HEK293 (cell line): Measurements from ENCODE around the gene SURF4.

ENCODE experiments used
- CTCF ChIA-PET: fragments of 350-600 bp; formaldehyde crosslinking; extraction: SDS; loops from one replicate; lab custom pipeline; 2021; ENCODE audit warnings: antibody characterized with exemption; lab: Yijun Ruan, JAX
- POLR2A ChIA-PET: fragments of 300-600 bp; formaldehyde crosslinking; extraction: SDS; loops from one replicate; lab custom pipeline; 2020; ENCODE audit warnings: antibody characterized with exemption, inconsistent platforms; lab: Yijun Ruan, JAX
- H3K27ac ChIP-seq: fragments of 200-500 bp; sonication (Bioruptor generic); 2 replicates; pipeline ENCODE4 v1.5.1; 2014; ENCODE audit warnings: low read depth, low read length, control low read depth, inconsistent platforms; ENCODE audit errors: extremely low read depth
- H3K36me3 ChIP-seq, 2 experiments: fragments of 200-500 bp in 1 of 2; sonication (Bioruptor generic) in 1 of 2; 1 replicate in 1 of 2; 2 replicates in 1 of 2; pipeline ENCODE4 v1.5.1; 2014 to 2017; ENCODE audit warnings: inconsistent platforms in 2 of 2, low read length in 2 of 2; ENCODE audit not compliant: control insufficient read depth in 2 of 2, insufficient read depth in 1 of 2
- H3K4me1 ChIP-seq: fragments of 200-500 bp; sonication (Bioruptor generic); 2 replicates; pipeline ENCODE4 v1.5.1; 2014; ENCODE audit warnings: mild to moderate bottlenecking, low read length, inconsistent platforms; ENCODE audit not compliant: control insufficient read depth, insufficient read depth
- H3K4me3 ChIP-seq: 2 replicates; pipeline ENCODE4 v1.5.1; 2011; ENCODE audit warnings: low read depth, mild to moderate bottlenecking, control low read depth, low read length, moderate library complexity
- H3K9me3 ChIP-seq: fragments of 200-500 bp; sonication (Bioruptor generic); 2 replicates; pipeline ENCODE4 v1.5.1; 2014; ENCODE audit warnings: low read depth, low read length, inconsistent platforms; ENCODE audit not compliant: control insufficient read depth, insufficient read depth
- BCL11A ChIP-seq: fragments of 450-650 bp; formaldehyde crosslinking; IDR thresholded peaks from 2 replicates; pipeline ENCODE4 v1.5.1; 2016; ENCODE audit warnings: low read depth, missing biosample characterization, missing genetic modification characterization
- GFI1B ChIP-seq: fragments of 450-650 bp; formaldehyde crosslinking; IDR thresholded peaks from 2 replicates; pipeline ENCODE4 v1.5.1; 2016; ENCODE audit warnings: missing biosample characterization, missing genetic modification characterization
- GLIS1 ChIP-seq: fragments of 450-650 bp; formaldehyde crosslinking; IDR thresholded peaks from 2 replicates; pipeline ENCODE4 v1.5.1; 2016; ENCODE audit warnings: missing biosample characterization, missing genetic modification characterization
- RBAK ChIP-seq: fragments of 450-650 bp; formaldehyde crosslinking; IDR thresholded peaks from 2 replicates; pipeline ENCODE4 v1.5.1; 2016; ENCODE audit warnings: missing biosample characterization, missing genetic modification characterization
- ZBTB20 ChIP-seq: fragments of 450-650 bp; formaldehyde crosslinking; IDR thresholded peaks from 2 replicates; pipeline ENCODE4 v1.5.1; 2016; ENCODE audit warnings: missing biosample characterization, missing genetic modification characterization
- ZBTB21 ChIP-seq: fragments of 450-650 bp; formaldehyde crosslinking; IDR thresholded peaks from 2 replicates; pipeline ENCODE4 v1.5.1; 2017; ENCODE audit warnings: missing biosample characterization, missing genetic modification characterization
- ZBTB6 ChIP-seq: fragments of 450-650 bp; formaldehyde crosslinking; IDR thresholded peaks from 2 replicates; pipeline ENCODE4 v1.5.1; 2017; ENCODE audit warnings: missing biosample characterization, missing genetic modification characterization
- ZFP37 ChIP-seq: fragments of 450-650 bp; formaldehyde crosslinking; IDR thresholded peaks from 2 replicates; pipeline ENCODE4 v1.5.1; 2016; ENCODE audit warnings: missing biosample characterization, missing genetic modification characterization
- ZFP41 ChIP-seq: fragments of 450-650 bp; formaldehyde crosslinking; IDR thresholded peaks from 2 replicates; pipeline ENCODE4 v1.5.1; 2016; ENCODE audit warnings: missing biosample characterization, missing genetic modification characterization, borderline replicate concordance
- ZIC2 ChIP-seq: fragments of 450-650 bp; formaldehyde crosslinking; IDR thresholded peaks from 2 replicates; pipeline ENCODE4 v1.5.1; 2016; ENCODE audit warnings: missing biosample characterization, missing genetic modification characterization
- ZNF157 ChIP-seq: fragments of 450-650 bp; formaldehyde crosslinking; IDR thresholded peaks from 2 replicates; pipeline ENCODE4 v1.5.1; 2016; ENCODE audit warnings: missing biosample characterization, missing genetic modification characterization
- ZNF2 ChIP-seq: fragments of 450-650 bp; formaldehyde crosslinking; IDR thresholded peaks from 2 replicates; pipeline ENCODE4 v1.5.1; 2016; ENCODE audit warnings: missing biosample characterization, missing genetic modification characterization
- ZNF211 ChIP-seq: fragments of 450-650 bp; formaldehyde crosslinking; IDR thresholded peaks from 2 replicates; pipeline ENCODE4 v1.5.1; 2016; ENCODE audit warnings: low read depth, missing biosample characterization, missing genetic modification characterization
- ZNF221 ChIP-seq: fragments of 450-650 bp; formaldehyde crosslinking; IDR thresholded peaks from 2 replicates; pipeline ENCODE4 v1.5.1; 2017; ENCODE audit warnings: missing biosample characterization, missing genetic modification characterization, borderline replicate concordance
- ZNF302 ChIP-seq: fragments of 450-650 bp; formaldehyde crosslinking; IDR thresholded peaks from 2 replicates; pipeline ENCODE4 v1.5.1; 2016; ENCODE audit warnings: missing biosample characterization, missing genetic modification characterization, low read depth
- ZNF335 ChIP-seq: fragments of 450-650 bp; formaldehyde crosslinking; conservative IDR thresholded peaks from 2 replicates; pipeline ENCODE4 v1.5.1; 2016; ENCODE audit warnings: missing biosample characterization, missing genetic modification characterization
- ZNF426 ChIP-seq: fragments of 450-650 bp; formaldehyde crosslinking; IDR thresholded peaks from 2 replicates; pipeline ENCODE4 v1.5.1; 2017; ENCODE audit warnings: missing biosample characterization, missing genetic modification characterization, mild to moderate bottlenecking, inconsistent platforms, moderate library complexity
- ZNF560 ChIP-seq: fragments of 450-650 bp; formaldehyde crosslinking; IDR thresholded peaks from 2 replicates; pipeline ENCODE4 v1.5.1; 2017; ENCODE audit warnings: missing biosample characterization, missing genetic modification characterization, borderline replicate concordance
- ZNF561 ChIP-seq: fragments of 450-650 bp; IDR thresholded peaks from 2 replicates; pipeline ENCODE4 v1.5.1; 2018; ENCODE audit warnings: missing biosample characterization, missing genetic modification characterization, borderline replicate concordance
- ZNF580 ChIP-seq: fragments of 450-650 bp; formaldehyde crosslinking; IDR thresholded peaks from 2 replicates; pipeline ENCODE4 v1.5.1; 2016; ENCODE audit warnings: missing biosample characterization, missing genetic modification characterization
- ZNF600 ChIP-seq: fragments of 450-650 bp; formaldehyde crosslinking; IDR thresholded peaks from 2 replicates; pipeline ENCODE4 v1.5.1; 2016; ENCODE audit warnings: missing biosample characterization, missing genetic modification characterization
- ZNF707 ChIP-seq: fragments of 450-650 bp; formaldehyde crosslinking; IDR thresholded peaks from 2 replicates; pipeline ENCODE4 v1.5.1; 2016; ENCODE audit warnings: missing biosample characterization, missing genetic modification characterization
- ZNF76 ChIP-seq: fragments of 450-650 bp; formaldehyde crosslinking; IDR thresholded peaks from 2 replicates; pipeline ENCODE4; 2016; ENCODE audit warnings: low read depth, missing biosample characterization, missing genetic modification characterization, borderline replicate concordance
- ZNF792 ChIP-seq: fragments of 450-650 bp; formaldehyde crosslinking; IDR thresholded peaks from 2 replicates; pipeline ENCODE4 v1.5.1; 2016; ENCODE audit warnings: missing biosample characterization, missing genetic modification characterization
- TF ChIP-seq, protein P1 (sequence below): fragments of 450-650 bp; formaldehyde crosslinking; IDR thresholded peaks from 2 replicates; pipeline ENCODE4; 2016; ENCODE audit warnings: missing biosample characterization, missing genetic modification characterization
- TF ChIP-seq, protein P2 (sequence below): fragments of 450-650 bp; formaldehyde crosslinking; IDR thresholded peaks from 2 replicates; pipeline ENCODE4 v1.5.1; 2016; ENCODE audit warnings: missing biosample characterization, missing genetic modification characterization
- TF ChIP-seq, protein P3 (sequence below): fragments of 450-650 bp; formaldehyde crosslinking; IDR thresholded peaks from 2 replicates; pipeline ENCODE4 v1.5.1; 2016; ENCODE audit warnings: missing biosample characterization, missing genetic modification characterization

SURF4 gene

DNA sequence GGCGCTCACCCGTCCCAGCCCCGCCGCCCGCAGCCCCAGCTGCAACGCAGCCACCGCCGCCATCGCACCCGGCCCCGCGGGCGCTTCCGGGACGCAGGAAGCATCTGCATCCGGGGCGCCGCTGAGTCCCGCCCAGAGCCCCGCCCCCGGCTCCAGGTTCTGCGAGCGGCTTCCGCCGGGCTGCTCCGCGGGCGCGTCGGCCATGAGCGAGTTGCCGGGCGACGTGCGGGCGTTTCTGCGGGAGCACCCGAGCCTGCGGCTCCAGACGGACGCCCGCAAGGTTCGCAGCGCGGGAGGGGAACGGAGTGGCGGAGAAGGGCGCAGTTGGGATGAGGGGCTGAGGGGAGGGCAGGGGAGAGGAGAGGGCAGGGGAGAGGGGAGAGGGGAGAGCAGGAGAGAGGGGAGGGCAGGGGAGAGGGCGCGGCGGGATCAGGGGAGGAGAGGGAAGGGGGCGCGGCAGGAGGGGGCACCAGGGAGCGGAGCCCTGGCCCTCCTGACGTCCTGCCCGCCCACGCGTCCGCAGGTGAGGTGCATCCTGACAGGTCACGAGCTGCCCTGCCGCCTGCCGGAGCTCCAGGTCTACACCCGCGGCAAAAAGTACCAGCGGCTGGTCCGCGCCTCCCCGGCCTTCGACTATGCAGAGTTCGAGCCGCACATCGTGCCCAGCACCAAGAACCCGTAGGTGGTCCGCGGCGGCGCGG, 19.3 kb downstream of the SURF4 start, which contains the start of the genes SURF1 and SURF2 (continued):
- TF ChIP-seq ZBTB21 (tag by site-specific recombination) (no peak), ZFP41 (tag by site-specific recombination) (no peak), GFI1B (no peak)
- TF ChIP-seq, protein P1, sequence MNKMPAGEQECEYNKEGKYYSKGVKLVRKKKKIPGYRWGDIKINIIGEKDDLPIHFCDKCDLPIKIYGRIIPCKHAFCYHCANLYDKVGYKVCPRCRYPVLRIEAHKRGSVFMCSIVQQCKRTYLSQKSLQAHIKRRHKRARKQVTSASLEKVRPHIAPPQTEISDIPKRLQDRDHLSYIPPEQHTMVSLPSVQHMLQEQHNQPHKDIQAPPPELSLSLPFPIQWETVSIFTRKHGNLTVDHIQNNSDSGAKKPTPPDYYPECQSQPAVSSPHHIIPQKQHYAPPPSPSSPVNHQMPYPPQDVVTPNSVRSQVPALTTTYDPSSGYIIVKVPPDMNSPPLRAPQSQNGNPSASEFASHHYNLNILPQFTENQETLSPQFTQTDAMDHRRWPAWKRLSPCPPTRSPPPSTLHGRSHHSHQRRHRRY = no peak

- peak overlapping the region; percentile 83 for H3K4me3 ChIP-seq
- ChIA-PET CTCF (interaction anchor here (0.6 to 2.7 kb wide), 11 partner anchors 8 to 408 kb away, joined by 3 to 13 read pairs (median 3); partner anchors contain the start of gene SLC2A6), POLR2A (interaction anchor here (0.8 to 6.6 kb wide), 10 partner anchors 7 to 326 kb away, joined by 4 to 89 read pairs (median 5); partner anchors contain the start of genes CACFD1, GTF3C5, MED22 and RPL7A)
- TF ChIP-seq ZFP37 (tag by site-specific recombination) (peak; percentile 19; the same call in 1 of the 2 replicates), GLIS1 (no peak), ZNF335 (tag by site-specific recombination) (0 out of 2 replicates have a peak, but pooled peaks have one; percentile 3), ZBTB20 (tag by site-specific recombination) (no peak), ZNF561 (tag by site-specific recombination) (no peak), ZNF221 (tag by site-specific recombination) (no peak), RBAK (tag by site-specific recombination) (no peak), ZNF580 (tag by site-specific recombination) (no peak), ZIC2 (tag by site-specific recombination) (peak; percentile 23; the same call in 1 of the 2 replicates), ZNF2 (tag by site-specific recombination) (no peak), ZNF76 (tag by site-specific recombination) (peak; percentile 62; the same call in 1 of the 2 replicates)
- H3K4me1 ChIP-seq = no peaks in the 10 kb centered on the region
- peak overlapping the region; percentile 43; the same call in 1 of the 2 replicates for H3K27ac ChIP-seq
- H3K9me3 ChIP-seq = no peaks in the 10 kb centered on the region
- peaks cover 11 to 76% of the 10 kb centered on the region in 2 experiments for H3K36me3 ChIP-seq
These were observed 19.9 kb downstream of the SURF4 start for GRCh38 chr9:133355881-133356357.

DNA sequence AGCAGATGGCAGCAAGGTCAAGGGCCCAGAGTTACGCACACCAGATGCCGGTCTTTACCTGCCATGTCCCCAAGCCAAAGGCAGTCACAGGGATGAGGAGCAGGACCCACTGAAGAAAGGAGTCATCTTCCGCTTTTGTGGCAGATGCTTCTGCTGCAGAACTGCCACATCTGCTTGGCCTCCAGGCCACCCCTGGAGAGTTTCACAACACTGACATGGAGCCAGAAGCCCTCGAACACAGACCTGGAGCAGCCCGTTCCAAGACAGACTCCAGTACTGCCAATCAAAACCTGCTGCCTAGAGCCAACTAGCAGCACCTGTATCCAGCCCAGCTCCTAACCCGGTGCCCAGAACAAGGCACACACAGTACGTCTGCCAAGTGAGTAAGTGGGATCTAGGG, 21.1 kb downstream of the SURF4 start:
- no peak overlapping the region for H3K27ac ChIP-seq
- H3K4me3 ChIP-seq = no peak overlapping the region
- peaks cover 16 to 76% of the 10 kb centered on the region in 2 experiments for H3K36me3 ChIP-seq
- H3K9me3 ChIP-seq = no peaks in the 10 kb centered on the region
- POLR2A ChIA-PET = interaction anchor here (0.9 to 6.6 kb wide), 5 partner anchors 6 to 26 kb away, joined by 3 to 89 read pairs (median 4); partner anchors contain the start of genes MED22 and RPL7A
- CTCF ChIA-PET = interaction anchor here (0.7 to 2.0 kb wide), 5 partner anchors 7 to 130 kb away, joined by 3 to 10 read pairs (median 3); no protein-coding TSS in a partner anchor
- no peaks in the 10 kb centered on the region for H3K4me1 ChIP-seq
- peak; percentile 72 for TF ChIP-seq ZNF600
- no peak for TF ChIP-seq ZNF302 (tag by site-specific recombination)
- TF ChIP-seq ZNF792 (tag by site-specific recombination) = no peak
- TF ChIP-seq, protein P2, sequence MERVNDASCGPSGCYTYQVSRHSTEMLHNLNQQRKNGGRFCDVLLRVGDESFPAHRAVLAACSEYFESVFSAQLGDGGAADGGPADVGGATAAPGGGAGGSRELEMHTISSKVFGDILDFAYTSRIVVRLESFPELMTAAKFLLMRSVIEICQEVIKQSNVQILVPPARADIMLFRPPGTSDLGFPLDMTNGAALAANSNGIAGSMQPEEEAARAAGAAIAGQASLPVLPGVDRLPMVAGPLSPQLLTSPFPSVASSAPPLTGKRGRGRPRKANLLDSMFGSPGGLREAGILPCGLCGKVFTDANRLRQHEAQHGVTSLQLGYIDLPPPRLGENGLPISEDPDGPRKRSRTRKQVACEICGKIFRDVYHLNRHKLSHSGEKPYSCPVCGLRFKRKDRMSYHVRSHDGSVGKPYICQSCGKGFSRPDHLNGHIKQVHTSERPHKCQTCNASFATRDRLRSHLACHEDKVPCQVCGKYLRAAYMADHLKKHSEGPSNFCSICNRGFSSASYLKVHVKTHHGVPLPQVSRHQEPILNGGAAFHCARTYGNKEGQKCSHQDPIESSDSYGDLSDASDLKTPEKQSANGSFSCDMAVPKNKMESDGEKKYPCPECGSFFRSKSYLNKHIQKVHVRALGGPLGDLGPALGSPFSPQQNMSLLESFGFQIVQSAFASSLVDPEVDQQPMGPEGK (tag by site-specific recombination) = no peak
- TF ChIP-seq ZNF560 (tag by site-specific recombination) = no peak
- peak; percentile 96 for TF ChIP-seq ZBTB6 (tag by site-specific recombination)
- TF ChIP-seq ZNF157 (tag by site-specific recombination) = no peak
- no peak for TF ChIP-seq ZNF2 (tag by site-specific recombination)
- TF ChIP-seq ZNF707 (tag by site-specific recombination) = no peak
- TF ChIP-seq, protein P3, sequence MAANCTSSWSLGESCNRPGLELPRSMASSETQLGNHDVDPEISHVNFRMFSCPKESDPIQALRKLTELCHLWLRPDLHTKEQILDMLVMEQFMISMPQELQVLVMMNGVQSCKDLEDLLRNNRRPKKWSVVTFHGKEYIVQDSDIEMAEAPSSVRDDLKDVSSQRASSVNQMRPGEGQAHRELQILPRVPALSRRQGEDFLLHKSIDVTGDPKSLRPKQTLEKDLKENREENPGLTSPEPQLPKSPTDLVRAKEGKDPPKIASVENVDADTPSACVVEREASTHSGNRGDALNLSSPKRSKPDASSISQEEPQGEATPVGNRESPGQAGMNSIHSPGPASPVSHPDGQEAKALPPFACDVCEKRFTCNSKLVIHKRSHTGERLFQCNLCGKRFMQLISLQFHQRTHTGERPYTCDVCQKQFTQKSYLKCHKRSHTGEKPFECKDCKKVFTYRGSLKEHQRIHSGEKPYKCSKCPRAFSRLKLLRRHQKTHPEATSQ = no peak
- 0 out of 2 replicates have a peak, but pooled peaks have one; percentile 11 for TF ChIP-seq BCL11A (tag by site-specific recombination)
- TF ChIP-seq ZNF426 = no peak
- no peak for TF ChIP-seq ZNF211 (tag by site-specific recombination)
